SIG-M5 treated with dmso at 0.1 percent for 504 hours (cell line): ENCODE results near the gene LMNTD2.

Source experiments
- DNase-seq: peaks from one replicate; lab custom pipeline; 2025; ENCODE audit not compliant: unreplicated experiment; lab: John Stamatoyannopoulos, UW

LMNTD2 gene, protein sequence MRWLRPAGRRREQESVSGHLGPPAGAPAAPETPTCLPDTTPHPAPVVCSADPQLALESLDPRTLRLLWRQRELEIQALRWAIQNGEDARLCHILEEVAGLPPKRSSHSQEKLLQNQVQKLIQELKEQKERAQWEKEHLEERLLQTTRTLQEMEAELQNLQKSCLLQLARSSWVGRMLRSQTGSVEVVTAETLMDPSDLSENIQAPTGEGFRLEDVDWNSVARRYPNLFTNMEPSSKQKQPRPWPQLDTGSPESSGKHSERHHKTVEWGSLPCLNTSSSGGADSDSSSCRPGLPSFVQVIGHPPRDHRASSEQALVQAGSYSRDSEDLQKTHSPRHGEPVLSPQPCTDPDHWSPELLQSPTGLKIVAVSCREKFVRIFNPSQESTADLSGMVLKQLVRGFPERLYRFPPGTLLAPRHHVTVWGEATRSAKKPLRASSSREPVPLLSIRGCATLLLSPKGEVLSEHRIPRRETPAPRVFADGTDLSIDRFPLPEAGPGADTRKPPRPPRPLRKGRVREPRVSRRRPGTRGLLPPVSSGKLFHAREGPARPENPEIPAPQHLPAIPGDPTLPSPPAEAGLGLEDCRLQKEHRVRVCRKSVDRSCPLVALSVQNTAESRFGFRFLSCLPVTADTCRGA

DNA sequence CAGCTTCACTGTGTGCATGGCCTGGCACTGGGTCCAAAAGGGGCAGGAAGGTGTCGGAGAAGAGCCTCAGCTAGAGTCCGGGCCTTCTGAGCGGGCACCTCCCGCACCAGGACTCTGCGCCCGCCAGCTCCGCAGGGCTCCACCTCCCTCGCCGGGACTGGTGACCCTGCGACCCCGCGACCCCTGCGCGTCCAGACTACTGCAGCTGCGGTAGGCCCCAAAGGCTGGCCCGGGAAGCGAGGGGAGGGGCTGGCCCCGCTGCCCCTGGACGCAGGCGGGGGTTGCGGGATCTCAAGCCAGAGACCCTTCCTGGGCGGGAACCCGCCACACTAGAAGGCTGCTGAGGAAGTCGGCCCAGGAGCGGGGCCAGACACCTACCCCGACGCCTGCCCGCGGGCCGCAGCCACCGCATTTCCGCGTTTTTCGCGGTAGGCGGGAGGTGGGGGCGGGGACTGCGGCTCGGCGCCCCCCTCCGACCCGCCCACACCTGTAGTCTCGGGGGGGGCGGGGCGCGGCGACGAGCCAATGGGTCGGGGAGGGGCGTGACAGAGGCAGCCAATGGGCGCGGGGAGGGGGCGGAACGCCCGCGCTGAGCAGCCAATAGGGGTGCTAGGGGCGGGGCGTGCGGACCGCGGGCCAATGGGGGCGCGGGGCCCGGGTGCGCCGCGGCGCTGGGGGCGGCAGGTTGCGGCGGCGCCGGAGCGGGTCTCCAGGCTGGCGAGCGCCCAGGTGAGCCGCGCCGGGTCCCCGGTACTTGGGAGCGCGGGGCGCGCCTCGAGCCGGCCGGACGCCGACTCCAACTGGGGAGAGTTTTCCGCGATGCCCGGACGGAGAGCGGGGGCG is at the start of gene LMNTD2, which contains the start of gene RASSF7:
LMNTD2 (minus strand) TSS at position 434 of the 843 bp plus-strand sequence; CDS start at position 412, 22 bp downstream.
RASSF7 (plus strand) TSS at position 666 of the 843 bp plus-strand sequence. CDS start 799 bp downstream, outside the sequence.
- peak; percentile 81 for DNase-seq

DNA sequence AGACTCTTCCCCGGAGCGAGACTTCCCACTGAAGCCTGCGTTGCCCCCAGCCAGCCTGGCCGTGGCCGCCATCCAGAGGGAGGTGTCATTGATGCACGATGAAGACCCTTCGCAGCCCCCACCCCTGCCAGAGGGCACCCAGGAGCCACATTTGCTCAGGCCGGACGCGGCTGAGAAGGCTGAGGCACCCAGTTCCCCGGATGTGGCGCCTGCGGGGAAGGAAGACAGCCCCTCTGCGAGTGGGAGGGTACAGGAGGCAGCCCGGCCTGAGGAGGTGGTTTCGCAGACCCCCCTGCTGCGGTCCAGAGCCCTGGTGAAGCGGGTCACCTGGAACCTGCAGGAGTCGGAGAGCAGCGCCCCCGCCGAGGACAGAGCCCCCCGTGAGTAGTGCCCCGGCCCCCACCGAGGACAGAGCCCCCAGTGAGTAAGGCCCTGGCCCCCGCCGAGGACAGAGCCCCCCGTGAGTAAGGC is 48.8 kb upstream of the LMNTD2 start:
- DNase-seq, result no peak

- no peak for DNase-seq
Measured at GRCh38 chr11:608791-609251, 48.3 kb upstream of the LMNTD2 start.

DNA sequence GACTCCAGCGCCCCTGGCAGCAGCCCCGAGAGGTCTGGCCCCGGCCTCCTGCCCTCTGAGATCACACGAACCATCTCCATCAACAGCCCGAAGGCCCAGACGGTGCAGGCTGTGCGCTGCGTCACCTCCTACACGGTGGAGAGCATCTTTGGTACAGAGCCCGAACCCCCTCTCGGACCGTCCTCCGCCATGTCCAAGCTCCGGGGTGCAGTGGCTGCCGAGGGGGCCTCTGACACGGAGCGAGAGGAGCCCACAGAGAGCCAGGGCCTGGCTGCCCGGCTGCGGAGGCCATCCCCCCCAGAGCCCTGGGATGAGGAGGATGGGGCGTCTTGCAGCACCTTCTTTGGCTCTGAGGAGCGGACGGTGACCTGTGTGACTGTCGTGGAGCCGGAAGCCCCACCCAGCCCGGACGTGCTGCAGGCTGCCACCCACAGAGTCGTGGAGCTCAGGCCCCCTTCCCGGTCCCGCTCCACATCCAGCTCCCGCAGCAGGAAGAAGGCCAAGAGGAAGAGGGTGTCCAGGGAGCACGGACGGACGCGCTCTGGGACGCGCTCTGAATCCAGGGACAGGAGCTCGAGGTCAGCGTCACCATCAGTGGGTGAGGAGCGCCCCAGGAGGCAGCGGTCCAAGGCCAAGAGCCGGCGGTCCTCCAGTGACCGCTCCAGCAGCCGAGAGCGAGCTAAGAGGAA is 47.6 kb upstream of the LMNTD2 start:
- DNase-seq, result no peak

DNA sequence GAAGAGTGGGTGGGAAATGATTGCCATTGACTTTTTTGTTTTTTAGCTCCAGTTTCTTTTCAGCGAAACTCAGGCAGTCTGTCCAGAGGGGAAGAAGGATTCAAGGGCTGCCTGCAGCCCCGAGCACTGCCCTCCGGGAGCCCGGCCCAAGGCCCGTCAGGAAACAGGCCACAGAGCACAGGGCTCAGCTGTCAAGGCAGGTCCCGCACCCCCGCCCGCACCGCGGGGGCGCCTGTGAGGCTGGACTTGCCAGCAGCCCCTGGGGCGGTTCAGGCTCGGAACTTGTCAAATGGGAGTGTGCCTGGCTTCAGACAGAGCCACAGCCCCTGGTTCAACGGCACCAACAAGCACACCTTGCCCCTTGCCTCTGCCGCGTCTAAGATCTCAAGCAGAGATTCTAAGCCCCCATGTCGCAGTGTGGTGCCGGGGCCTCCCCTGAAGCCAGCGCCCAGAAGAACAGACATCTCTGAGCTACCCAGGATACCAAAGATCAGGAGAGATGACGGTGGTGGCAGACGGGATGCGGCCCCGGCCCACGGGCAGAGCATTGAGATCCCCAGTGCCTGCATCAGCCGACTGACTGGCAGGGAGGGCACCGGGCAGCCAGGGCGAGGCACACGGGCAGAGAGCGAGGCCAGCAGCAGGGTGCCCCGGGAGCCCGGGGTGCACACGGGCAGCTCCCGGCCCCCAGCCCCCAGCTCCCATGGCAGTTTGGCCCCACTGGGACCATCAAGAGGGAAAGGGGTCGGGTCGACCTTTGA is 46.7 kb upstream of the LMNTD2 start:
- DNase-seq, result no peak

DNA sequence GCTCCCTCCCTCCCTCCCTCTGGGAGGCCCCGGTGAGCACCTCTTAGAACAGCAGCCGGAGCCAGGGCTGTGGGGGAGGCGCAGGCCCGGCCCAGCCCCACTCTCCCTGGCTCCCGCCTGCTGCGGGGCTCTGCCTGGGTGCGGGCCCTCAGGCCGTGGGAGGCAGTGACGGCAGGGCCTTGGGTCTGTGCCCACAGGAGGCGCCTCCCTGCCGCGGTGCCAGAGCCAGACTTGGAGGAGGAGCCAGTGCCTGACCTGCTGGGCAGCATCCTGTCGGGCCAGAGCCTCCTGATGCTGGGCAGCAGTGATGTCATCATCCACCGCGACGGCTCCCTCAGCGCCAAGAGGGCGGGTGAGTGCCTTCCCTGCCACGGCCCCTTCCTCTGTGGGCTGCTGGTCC is 45.7 kb upstream of the LMNTD2 start:
- no peak for DNase-seq

- DNase-seq, result no peak
Measured at GRCh38 chr11:605286-606129, 45.0 kb upstream of the LMNTD2 start.

DNA sequence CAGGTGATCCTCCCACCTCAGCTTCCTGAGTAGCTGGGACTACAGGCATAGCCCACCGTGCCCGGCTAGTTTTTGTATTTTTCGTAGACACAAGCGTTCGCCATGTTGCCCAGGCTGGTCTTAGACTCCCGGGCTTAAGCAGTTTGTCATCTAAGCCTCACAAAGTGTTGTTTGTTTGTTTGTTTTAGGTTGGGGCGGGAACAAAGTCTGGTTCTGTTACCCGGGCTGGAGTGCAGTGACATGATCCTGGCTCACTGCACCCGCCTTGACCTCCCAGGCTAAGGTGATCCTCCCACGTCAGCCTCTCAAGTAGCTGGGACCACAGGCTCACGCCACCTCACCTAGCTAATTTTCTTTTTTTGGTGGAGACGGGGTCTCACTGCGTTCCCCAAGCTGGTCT is 42.6 kb upstream of the LMNTD2 start:
- no peak for DNase-seq

DNA sequence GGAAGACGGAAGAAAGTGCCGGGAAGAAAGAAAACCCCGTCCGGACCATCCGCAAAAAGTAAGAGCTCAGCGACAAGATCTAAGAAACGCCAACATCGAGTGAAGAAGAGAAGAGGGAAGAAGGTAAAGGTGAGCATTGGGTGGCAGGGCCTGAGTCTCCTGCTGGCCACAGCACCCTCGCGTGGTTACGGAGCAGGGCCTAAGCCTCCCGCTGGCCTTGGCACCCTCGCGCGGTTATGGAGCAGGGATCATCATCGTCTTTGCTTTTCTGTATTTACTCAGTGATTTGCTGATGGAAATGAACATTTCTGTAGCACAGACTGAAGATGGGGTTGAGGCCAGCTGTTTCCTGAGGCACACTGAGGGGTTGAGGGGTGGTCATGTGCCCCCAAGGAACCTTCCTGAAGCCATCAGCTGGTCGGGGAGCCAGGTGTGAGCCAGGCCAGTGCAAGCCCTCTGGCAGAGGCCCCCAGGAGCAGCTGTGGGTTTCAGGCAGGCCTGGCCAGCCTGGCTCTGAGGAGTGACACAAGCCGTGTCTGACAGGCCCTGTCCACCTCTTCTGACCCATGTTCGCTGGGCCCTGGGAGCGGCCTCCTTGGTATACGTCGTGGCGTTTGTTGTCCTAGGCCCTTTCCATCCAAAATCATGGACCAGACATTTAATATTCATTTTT is 41.2 kb upstream of the LMNTD2 start:
- no peak for DNase-seq

DNA sequence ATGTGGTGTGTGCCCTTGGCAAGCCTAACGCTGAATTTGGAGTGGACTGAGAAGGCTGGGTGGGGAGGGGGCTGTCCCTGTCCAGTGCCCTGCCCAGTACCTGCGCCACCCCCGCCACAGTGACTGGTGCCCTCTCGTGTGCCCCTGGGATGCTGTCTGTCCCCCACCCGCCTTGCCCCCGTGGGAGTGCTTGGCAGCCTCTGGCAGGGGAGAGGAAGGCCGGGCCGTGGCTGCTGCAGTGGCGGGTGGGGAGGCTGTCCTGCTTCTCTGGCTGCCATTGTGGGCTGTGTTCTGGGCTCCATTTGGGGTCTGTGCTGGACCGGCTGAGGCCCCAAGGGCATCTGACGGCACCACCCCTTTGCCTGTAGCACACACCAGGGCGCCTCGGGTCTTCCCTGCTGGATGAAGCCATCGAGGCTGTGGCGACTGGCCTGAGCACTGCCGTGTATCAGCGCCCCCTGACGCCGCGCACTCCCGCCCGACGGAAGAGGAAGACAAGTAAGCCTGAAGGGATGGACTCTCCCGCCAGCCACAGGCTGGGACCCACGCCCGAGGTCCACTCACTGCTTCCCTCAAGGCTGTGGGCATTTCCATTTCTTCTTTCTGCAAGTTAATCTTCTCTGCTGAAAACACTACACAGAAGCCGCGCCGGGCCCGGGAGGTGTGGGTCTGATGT is 37.6 kb upstream of the LMNTD2 start:
- no peak for DNase-seq

- DNase-seq, result no peak
Measured at GRCh38 chr11:597166-597725, 36.7 kb upstream of the LMNTD2 start.

- DNase-seq, result no peak
Measured at GRCh38 chr11:596374-596773, 35.8 kb upstream of the LMNTD2 start.

- DNase-seq, result no peak
Measured at GRCh38 chr11:595400-595799, 34.9 kb upstream of the LMNTD2 start.

GRCh38 chr11:593347-593746 is 32.8 kb upstream of the LMNTD2 start:
- DNase-seq, result no peak

DNA sequence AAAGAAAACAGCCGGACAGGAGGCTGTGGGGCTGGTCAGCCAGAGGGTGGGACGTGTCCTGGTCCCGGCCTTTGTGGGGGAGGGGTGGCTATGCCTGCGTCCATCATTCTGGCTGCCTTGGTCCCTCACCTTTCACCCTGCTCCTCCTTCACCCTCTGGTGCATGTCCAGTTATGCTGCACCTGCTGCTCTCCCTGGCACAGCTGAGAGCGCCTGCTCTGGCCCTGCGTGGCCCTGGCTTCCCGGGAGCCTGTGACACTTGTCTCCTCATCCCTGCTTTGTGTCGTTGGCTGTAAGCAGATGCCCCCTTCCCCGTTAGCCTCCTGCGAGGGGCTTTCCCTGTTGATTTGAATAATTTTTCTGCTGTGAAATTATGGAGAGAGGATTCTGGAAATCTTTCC is 32.4 kb upstream of the LMNTD2 start:
- no peak for DNase-seq

GRCh38 chr11:592501-592900 is 32.0 kb upstream of the LMNTD2 start:
- no peak for DNase-seq

DNA sequence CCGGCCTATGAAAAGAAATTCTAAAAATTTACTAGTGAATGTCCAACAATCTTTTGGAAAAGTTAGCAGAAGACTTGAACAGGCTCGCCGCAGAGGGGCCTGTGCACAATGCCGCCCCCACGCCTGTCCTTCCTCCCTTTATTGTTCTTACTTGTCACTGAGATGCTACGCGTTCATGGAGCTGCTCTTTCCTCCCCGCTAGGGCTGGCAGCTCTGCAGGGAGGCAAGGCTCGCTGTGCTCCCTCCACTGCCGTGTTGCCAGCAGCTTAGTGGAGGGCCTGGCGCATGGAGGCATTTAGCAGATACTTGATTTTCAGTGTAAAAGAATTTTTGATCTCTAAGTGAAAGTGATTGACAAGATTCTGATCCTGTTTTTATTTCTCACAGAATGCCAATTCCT is 30.5 kb upstream of the LMNTD2 start:
- no peak for DNase-seq

- DNase-seq, result no peak
Measured at GRCh38 chr11:589798-590197, 29.3 kb upstream of the LMNTD2 start.
